Measurements from ENCODE around the gene CCDC73.
"Not testable (repeated sequence)": the region's sequence is repeated elsewhere in the genome, so short reads cannot be mapped to it uniquely, and the experiment has no call there.

The CCDC73 gene

DNA sequence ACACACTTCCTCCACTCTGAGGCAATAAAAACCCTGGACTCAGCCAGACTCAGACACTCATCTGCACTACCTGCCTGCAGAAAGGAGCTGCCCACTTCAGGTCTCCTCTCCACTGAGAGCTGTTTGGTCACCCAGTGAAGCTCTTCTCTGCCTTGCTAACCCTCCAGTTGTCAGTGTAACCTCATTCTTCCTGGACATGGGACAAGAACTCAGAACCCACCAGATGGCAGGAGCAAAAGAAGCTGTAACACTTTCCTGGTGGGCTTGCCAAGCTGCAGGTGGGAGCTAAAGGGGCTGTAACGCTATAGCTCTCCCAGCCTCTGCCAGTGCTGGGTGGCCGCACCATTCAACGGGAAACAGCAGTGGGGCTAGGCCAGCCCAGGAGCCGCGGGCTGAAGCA lies 89.7 kb downstream of the CCDC73 start:
- no peak for DNase-seq

GRCh38 chr11:32704261-32704660 lies 90.2 kb downstream of the CCDC73 start:
- no peak for DNase-seq

DNA sequence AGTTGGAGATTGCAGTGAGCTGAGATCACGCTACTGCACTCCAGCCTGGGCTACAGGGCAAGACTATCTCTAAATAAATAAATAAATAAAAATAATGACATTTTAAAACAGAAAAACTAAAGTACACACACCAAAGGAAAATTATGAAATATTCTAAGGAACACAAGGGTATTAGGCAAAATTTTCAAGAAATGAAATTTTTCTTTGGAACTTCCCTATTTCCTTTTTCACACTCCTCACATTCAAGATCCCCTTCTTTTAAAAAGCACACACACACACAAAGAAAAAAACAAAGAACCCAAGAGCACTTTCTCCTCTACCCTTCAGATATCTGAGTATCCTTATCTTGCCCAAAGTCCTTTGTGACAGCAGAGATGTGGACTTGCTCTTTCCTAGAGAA lies 92.8 kb downstream of the CCDC73 start:
- no peak for DNase-seq

GRCh38 chr11:32698579-32698978 lies 95.9 kb downstream of the CCDC73 start:
- DNase-seq = no peak

DNA sequence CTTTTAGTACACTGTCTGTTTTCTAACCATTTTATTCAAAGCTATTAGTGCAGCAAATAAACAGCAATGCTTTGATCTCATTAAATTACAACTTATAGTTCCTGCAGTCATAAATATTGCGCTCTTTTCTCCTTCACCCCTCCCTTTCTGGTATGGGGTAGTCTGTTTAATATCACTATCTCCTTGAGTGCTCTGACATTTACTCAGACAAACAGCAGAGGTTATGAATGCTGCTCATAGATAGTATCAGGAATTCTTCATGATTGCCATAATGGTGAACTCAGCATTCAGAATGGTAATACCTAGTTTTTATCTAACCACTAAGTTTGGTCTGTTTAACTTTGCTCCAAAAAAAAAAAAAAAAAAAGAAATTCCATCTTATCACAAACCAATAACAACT lies 123.4 kb downstream of the CCDC73 start:
- DNase-seq = no peak

DNA sequence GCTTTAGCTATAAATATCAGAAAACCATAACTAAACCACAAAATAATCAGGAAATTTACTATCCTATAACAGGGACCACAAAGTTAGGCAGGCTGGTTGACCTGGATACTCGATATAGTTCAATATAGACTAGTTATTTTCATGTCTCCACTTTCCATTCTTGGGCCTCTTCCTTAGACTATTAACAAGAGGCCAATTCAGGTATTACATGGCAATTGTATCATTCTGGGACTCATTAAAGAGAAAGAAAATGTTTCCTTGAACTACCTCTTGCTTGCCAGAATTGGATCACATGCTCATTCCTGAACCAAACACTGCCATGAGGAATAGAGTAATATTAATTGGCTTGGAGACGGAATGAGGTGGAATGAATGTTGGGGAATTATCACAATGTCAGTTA lies 134.8 kb downstream of the CCDC73 start:
- no peak for DNase-seq

- DNase-seq = no peak
These were observed 135.6 kb downstream of the CCDC73 start for GRCh38 chr11:32658639-32659406.

- DNase-seq = no peak
These were observed 150.9 kb downstream of the CCDC73 start for GRCh38 chr11:32643526-32643925.

- no peak for DNase-seq
These were observed 153.1 kb downstream of the CCDC73 start for GRCh38 chr11:32641361-32641760.

DNA sequence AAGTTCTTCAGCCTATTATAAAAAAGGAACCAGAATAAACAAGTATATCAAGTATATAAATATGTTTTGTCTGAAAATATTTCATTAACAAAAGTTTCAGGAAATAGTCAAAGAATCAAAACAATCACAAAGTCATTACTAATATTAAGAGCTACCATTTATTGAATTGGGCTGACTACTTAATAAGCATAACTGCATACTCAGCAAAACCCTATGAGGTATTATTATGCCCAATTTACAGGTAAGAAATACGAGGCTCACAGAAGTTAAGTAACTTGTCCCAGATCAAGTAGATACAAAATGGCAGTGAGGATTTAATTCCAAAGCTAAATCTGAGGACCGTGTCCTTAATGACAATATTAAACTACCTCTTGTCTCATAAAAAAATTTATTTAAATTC lies 158.6 kb downstream of the CCDC73 start:
- DNase-seq = no peak

DNA sequence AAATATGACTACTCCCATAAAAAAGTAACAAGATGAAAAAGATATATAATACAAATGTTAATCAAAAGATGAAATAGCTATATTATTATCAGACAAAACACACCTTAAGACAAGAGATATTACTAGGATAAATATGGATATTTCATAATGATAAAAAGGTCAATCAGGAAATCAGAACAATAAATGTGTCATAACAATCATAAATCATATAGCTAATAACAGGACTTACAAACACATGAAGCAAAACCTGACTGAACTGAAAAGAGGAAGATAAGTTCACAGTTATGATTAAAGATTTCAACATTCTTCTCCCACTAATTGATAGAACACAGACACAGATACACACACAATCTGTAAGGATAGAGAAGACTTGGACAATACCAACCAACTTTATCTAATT lies 163.6 kb downstream of the CCDC73 start:
- DNase-seq = no peak

GRCh38 chr11:32616903-32617302 lies 177.6 kb downstream of the CCDC73 start:
- no peak for DNase-seq

DNA sequence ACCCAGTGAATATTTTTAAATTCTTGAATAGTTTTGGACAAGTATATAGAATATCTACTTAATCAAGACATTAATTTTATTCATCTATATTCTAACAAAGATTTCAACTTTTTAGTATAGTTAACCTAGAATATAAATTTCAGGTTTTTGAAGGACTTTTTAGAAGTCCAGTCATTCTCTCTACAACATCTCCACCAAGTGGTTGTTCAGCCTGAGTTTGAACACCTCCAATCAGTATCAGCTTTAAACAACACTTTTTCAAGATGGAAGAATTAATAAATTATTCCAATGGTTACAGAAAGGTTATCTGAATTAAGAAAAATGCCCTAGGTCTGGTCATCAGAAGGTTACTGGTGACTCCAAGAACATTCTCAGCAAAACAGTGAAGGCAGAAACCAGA lies 179.0 kb downstream of the CCDC73 start:
- DNase-seq = no peak

DNA sequence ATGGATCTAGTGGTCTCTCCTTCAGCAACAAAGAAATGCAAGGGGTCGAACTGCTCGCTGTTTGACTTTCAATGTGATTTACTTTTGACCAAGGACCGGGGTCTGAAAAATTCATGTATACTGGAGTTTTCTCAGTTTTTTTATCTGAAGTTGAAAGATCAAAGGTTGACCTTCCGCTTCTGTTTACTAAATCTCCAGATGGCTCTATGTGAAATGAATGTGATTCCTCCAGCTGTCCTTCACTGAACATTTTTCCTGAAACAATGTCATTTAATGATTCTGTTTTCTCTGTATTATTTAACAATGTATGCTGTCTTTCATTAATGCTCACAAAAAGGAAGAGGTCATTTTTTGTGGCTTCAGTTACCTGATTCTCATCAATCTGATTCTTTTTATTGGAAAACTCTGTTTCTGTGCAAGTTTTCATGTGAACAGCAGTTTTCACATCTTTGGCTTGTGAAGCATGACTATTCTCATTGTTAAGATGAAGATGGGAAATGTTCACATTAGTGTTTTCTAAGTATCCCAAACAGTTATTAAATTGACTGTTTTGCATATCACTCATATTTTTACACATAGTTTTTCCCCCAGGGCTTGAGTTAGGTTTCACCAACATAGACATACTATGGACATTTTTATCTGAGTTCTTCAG lies 180.8 kb downstream of the CCDC73 start:
- no peak for DNase-seq

- DNase-seq = no peak
These were observed 183.6 kb downstream of the CCDC73 start for GRCh38 chr11:32610797-32611352.

GRCh38 chr11:32608826-32609225 lies 185.6 kb downstream of the CCDC73 start:
- not testable (repeated sequence) for DNase-seq

- no peak for DNase-seq
These were observed 188.2 kb downstream of the CCDC73 start for GRCh38 chr11:32606220-32606619.

GRCh38 chr11:32602657-32603415 lies 191.6 kb downstream of the CCDC73 start:
- DNase-seq = no peak

- no peak for DNase-seq
These were observed 196.5 kb downstream of the CCDC73 start for GRCh38 chr11:32597921-32598320.

GRCh38 chr11:32596114-32596513 lies 198.3 kb downstream of the CCDC73 start:
- not testable (repeated sequence) for DNase-seq

DNA sequence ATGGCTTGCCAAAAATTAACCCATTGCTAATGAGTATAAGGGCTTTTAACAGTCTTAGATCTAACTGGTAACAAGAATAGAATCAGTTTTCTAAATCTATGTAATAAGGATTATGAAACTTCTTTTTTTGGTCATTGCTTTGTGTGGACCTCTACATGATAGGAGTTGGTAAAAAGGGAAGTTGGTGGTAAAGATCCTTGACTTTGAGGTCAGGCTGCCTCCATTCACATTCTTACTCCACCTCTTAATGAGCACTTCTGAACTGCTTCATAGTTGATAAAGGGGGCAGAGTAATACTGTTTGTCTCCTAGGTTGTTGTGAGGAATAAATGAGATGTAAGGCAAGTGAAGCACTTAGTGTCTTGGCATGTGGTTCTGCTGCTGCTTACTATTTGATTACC lies 200.2 kb downstream of the CCDC73 start:
- DNase-seq = no peak

- DNase-seq = no peak
These were observed 207.8 kb downstream of the CCDC73 start for GRCh38 chr11:32586576-32587190.

DNA sequence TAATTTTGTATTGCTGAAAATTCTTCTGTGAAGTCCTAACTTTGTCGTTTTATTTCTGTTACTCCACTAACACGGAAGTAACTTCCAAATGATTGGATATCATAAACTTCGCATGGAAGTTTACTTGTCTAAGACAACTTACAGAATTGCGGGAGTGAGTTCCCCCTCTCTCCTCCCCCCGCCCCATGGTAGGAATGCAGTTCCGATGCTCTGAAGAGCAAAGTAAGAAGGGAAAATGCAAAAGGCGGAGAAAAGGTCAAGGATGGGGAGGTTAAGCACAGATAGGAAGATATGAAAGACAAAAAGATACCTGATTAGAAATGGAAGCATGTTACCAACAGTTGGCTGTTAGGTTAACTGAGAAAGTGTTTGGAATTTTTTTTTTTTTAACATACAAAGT lies 209.5 kb downstream of the CCDC73 start:
- no peak for DNase-seq
